MM.1S (cell line): ENCODE results near the gene ARHGAP26.
A peak's percentile ranks its signal among the peaks of the same experiment; 100 is the strongest.

ENCODE experiments used
- DNase-seq: peaks from one replicate; pipeline ENCODE4 v3.0.0-alpha.2; 2015
- H2AFZ ChIP-seq: fragments of 300-600 bp; sonication (generic); 2 replicates; pipeline ENCODE4 v1.6.0; 2016; ENCODE audit warnings: antibody characterized with exemption, low read length
- H3F3A ChIP-seq: fragments of 300-600 bp; sonication (generic); 2 replicates; pipeline ENCODE4 v1.6.1; 2016; ENCODE audit warnings: mild to moderate bottlenecking, antibody characterized with exemption, low read length, moderate library complexity, mixed read lengths; ENCODE audit not compliant: insufficient read depth
- H3K27ac ChIP-seq: fragments of 300-600 bp; sonication (generic); 2 replicates; pipeline ENCODE4 v1.5.1; 2016; ENCODE audit warnings: mild to moderate bottlenecking, low read length
- H3K27me3 ChIP-seq: fragments of 300-600 bp; sonication (generic); replicated peaks from 2 replicates; pipeline ENCODE4 v1.6.0; 2016; ENCODE audit warnings: low read length; ENCODE audit not compliant: insufficient read depth
- H3K36me3 ChIP-seq: fragments of 300-600 bp; sonication (generic); replicated peaks from 2 replicates; pipeline ENCODE4 v1.6.1; 2016; ENCODE audit warnings: mild to moderate bottlenecking, low read length, mixed read lengths; ENCODE audit not compliant: insufficient read depth
- H3K4me1 ChIP-seq: fragments of 300-600 bp; sonication (generic); 2 replicates; pipeline ENCODE4 v1.6.1; 2016; ENCODE audit warnings: low read length, mixed read lengths
- H3K4me2 ChIP-seq: fragments of 300-600 bp; sonication (generic); 2 replicates; pipeline ENCODE4 v1.6.0; 2016; ENCODE audit warnings: low read depth, low read length
- H3K4me3 ChIP-seq: fragments of 300-600 bp; sonication (generic); 2 replicates; pipeline ENCODE4 v1.5.1; 2016; ENCODE audit warnings: low read length, mixed read lengths
- H3K79me2 ChIP-seq: fragments of 300-600 bp; sonication (generic); 2 replicates; pipeline ENCODE4 v1.6.1; 2016; ENCODE audit warnings: mixed run types, low read length, mixed read lengths
- H3K9ac ChIP-seq: fragments of 300-600 bp; sonication (generic); 2 replicates; pipeline ENCODE4 v1.6.1; 2016; ENCODE audit warnings: low read length, mixed read lengths
- H3K9me2 ChIP-seq: fragments of 300-600 bp; sonication (generic); replicated peaks from 2 replicates; pipeline ENCODE4 v1.6.1; 2016; ENCODE audit warnings: mild to moderate bottlenecking, low read length, mixed read lengths; ENCODE audit not compliant: insufficient read depth
- H3K9me3 ChIP-seq: fragments of 300-600 bp; sonication (generic); replicated peaks from 2 replicates; pipeline ENCODE4 v1.6.1; 2016; ENCODE audit warnings: mild to moderate bottlenecking, low read length, mixed read lengths; ENCODE audit not compliant: insufficient read depth
- H4K20me1 ChIP-seq: fragments of 300-600 bp; sonication (generic); 2 replicates; pipeline ENCODE4 v1.6.1; 2016; ENCODE audit warnings: mild to moderate bottlenecking, low read length, moderate library complexity, mixed read lengths; ENCODE audit not compliant: insufficient read depth
- CTCF ChIP-seq: fragments of 300-600 bp; sonication (generic); IDR thresholded peaks from 2 replicates; pipeline ENCODE4 v1.5.1; 2016; ENCODE audit warnings: antibody characterized with exemption, low read length, mixed read lengths
- EZH2 ChIP-seq: fragments of 300-600 bp; sonication (generic); optimal IDR thresholded peaks from 2 replicates; pipeline ENCODE3; 2017; ENCODE audit warnings: low read depth, mild to moderate bottlenecking, antibody characterized with exemption, low read length, mixed read lengths
- EZH2phosphoT487 ChIP-seq: fragments of 300-600 bp; sonication (generic); IDR thresholded peaks from 2 replicates; pipeline ENCODE4 v1.6.1; 2018; ENCODE audit warnings: antibody characterized with exemption, low read length

The ARHGAP26 gene

GRCh38 chr5:143230676-143230996 lies 460.5 kb downstream of the ARHGAP26 start:
- Histone ChIP-seq H3K4me3 (no peak overlapping the region), H3K9me3 (no peaks in the 10 kb centered on the region), H3K27ac (peak overlapping the region; percentile 82; the same call in 1 of the 2 replicates), H2AFZ (no peak overlapping the region), H3K4me1 (peaks cover 21% of the 10 kb centered on the region), H3K4me2 (peak overlapping the region; percentile 63), H3K79me2 (no peaks in the 10 kb centered on the region), H3K9me2 (no peaks in the 10 kb centered on the region), H4K20me1 (no peaks in the 10 kb centered on the region), H3F3A (peaks cover 19% of the 10 kb centered on the region; the same call in 1 of the 2 replicates), H3K36me3 (no peaks in the 10 kb centered on the region), H3K9ac (peak overlapping the region; percentile 54; the same call in 1 of the 2 replicates), H3K27me3 (no peaks in the 10 kb centered on the region)
- DNase-seq, result no peak
- TF ChIP-seq CTCF, result no peak
- no peak for TF ChIP-seq EZH2phosphoT487
- no peak for TF ChIP-seq EZH2

- Histone ChIP-seq H3K4me3 (no peak overlapping the region), H3K27me3 (no peaks in the 10 kb centered on the region), H3K36me3 (no peaks in the 10 kb centered on the region), H3K9me2 (no peaks in the 10 kb centered on the region), H4K20me1 (no peaks in the 10 kb centered on the region), H3K9ac (no peak overlapping the region), H3K27ac (no peak overlapping the region), H3K4me2 (no peak overlapping the region), H3K9me3 (no peaks in the 10 kb centered on the region), H2AFZ (no peak overlapping the region), H3K79me2 (no peaks in the 10 kb centered on the region), H3K4me1 (peaks cover 21% of the 10 kb centered on the region), H3F3A (peaks cover 19% of the 10 kb centered on the region; the same call in 1 of the 2 replicates)
- TF ChIP-seq EZH2phosphoT487 (no peak), CTCF (no peak), EZH2 (no peak)
- DNase-seq, result no peak
These were observed 461.2 kb downstream of the ARHGAP26 start for GRCh38 chr5:143231416-143231815.

- Histone ChIP-seq H4K20me1 (no peaks in the 10 kb centered on the region), H3K4me1 (peaks cover 21% of the 10 kb centered on the region)
These were observed 462.0 kb downstream of the ARHGAP26 start for GRCh38 chr5:143231973-143232812.

More at GRCh38 chr5:143231973-143232812, 462.0 kb downstream of the ARHGAP26 start:
- no peak for DNase-seq
- no peaks in the 10 kb centered on the region for H3K79me2 ChIP-seq
- peaks cover 19% of the 10 kb centered on the region; the same call in 1 of the 2 replicates for H3F3A ChIP-seq
- H3K36me3 ChIP-seq, result no peaks in the 10 kb centered on the region
- TF ChIP-seq EZH2phosphoT487 (no peak), CTCF (no peak), EZH2 (no peak)
- H3K27me3 ChIP-seq, result no peaks in the 10 kb centered on the region
- no peaks in the 10 kb centered on the region for H3K9me2 ChIP-seq
- H2AFZ ChIP-seq, result no peak overlapping the region
- no peaks in the 10 kb centered on the region for H3K9me3 ChIP-seq
- H3K27ac ChIP-seq, result no peak overlapping the region
- no peak overlapping the region for H3K4me2 ChIP-seq
- H3K9ac ChIP-seq, result no peak overlapping the region
- no peak overlapping the region for H3K4me3 ChIP-seq
